HG03196 (cell line): ENCODE data around the gene TMEM132D.

Experiments used
- ATAC-seq: cut with Tn5 transposase; IDR thresholded peaks from one replicate; pipeline ENCODE4 v1.9.1; 2021; ENCODE audit not compliant: unreplicated experiment

TMEM132D gene

GRCh38 chr12:129296671-129297070 is 607.2 kb downstream of the TMEM132D start:
- no peak for ATAC-seq

- no peak for ATAC-seq
Observed at GRCh38 chr12:129294868-129295267, 609.0 kb downstream of the TMEM132D start.

- ATAC-seq: no peak
Observed at GRCh38 chr12:129279771-129280170, 624.1 kb downstream of the TMEM132D start.

DNA sequence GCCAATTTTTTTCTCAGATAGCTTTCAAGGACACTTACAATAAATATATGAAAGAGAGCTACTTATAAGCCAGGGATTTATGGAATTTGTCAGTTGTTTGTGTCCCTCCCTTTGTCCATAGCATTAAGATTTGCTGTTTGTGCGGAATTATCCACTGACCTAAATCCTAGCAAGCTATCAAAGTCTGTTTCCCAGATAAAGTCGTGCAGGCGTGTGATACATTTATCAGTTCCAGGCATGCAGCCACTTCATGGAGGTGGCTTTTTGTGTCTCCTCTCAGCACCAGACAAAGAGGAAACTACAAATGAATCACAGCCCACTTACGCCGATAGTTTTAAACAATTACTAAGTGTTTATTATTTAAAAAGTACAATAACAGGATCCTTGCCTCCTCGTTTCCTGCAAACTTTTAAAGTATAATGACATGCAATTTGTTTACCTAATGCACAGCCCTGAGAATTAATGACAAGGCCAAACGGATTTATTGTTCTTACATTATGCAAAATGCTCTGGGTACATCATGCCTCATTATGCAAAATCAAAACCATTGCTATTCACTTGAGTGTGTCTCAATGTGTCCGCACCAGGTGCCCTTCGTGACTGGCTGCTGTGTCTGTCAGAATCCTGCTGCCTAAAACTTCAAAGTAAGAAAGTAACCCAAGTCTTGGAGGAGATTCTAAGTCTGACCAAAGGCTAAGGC is 627.3 kb downstream of the TMEM132D start:
- ATAC-seq: no peak

- no peak for ATAC-seq
Observed at GRCh38 chr12:129269756-129270495, 633.9 kb downstream of the TMEM132D start.

DNA sequence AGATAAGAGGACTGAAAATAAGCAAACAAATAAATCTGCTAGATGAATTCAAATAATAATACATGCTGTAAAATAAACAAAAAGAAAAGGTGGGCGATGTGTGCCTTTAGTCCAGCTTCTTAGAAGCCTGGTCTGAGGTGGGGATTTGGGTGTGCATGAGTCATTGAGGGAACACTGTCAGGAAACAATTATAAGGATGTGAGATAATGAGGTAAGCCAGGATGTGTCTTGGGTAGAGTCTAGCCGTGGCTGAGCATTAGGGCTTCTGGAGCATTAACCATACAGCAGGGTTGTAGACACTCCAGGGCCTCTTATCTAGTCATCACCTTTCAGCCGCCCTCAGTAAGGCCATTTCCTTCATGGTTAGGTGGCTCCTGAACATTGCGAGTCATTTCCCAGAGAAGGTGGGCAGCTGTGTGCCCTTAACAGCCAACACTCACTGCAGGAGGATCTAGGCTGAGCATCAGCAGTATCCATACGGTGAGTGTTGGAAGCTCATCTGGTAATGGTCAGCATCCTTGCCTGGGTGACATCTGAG is 645.0 kb downstream of the TMEM132D start:
- ATAC-seq: no peak

DNA sequence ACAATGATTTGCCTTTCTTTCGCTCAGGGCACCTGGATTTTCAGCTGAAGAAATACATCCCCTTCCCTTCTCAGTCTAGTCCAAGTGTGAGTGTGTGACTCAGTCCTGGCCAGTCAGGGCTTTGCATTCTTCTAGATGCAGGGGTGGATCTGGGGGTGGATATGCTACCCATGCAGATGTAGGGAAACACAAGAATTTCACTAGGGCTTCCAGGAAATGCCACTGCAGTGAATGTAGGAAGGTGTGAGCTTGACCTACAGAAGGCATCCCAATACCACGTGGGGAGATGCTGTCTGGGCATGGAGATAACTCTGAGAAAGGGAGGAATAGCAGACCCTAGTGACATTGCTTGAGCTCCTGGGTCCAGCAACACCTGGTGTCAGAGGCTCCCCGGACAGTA is 646.3 kb downstream of the TMEM132D start:
- no peak for ATAC-seq

DNA sequence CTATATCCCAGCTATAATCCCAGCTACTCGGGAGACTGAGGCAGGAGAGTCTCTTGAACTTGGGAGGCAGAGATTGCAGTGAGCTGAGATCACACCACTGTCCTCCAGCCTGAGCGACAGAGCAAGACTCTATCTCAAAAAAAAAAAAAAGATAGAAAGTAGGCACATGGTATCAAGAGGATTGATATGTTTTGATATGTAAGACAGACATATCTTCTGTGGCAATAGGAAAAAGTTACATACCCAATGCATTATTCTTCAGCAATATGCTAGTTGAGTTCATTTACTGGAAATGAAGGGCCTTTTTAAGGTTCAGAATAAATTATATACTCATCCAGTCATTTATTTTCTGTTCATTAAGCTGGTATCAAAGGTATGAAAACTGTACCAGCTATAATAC is 657.2 kb downstream of the TMEM132D start:
- ATAC-seq: no peak

GRCh38 chr12:129245769-129246168 is 658.1 kb downstream of the TMEM132D start:
- ATAC-seq: no peak

DNA sequence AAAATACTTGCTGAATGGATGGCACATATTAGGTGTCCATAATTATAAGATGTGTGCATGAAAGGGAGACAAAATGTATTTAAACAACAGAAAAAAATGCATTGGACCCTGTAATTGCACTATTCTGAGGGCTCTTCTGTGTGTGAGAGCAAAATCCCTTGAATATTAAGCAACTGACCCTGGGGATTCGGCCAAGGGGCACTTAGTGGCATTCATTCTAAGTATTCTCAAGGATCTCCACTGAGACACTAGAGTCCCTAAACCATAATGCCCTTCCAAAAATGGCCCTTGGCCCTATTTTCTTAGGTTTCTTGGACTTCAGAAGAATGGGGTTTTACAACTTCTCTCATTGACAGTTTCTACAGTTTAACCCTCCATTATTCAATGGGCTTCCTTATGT is 662.0 kb downstream of the TMEM132D start:
- ATAC-seq: no peak

- no peak for ATAC-seq
Observed at GRCh38 chr12:129237881-129238280, 665.9 kb downstream of the TMEM132D start.

DNA sequence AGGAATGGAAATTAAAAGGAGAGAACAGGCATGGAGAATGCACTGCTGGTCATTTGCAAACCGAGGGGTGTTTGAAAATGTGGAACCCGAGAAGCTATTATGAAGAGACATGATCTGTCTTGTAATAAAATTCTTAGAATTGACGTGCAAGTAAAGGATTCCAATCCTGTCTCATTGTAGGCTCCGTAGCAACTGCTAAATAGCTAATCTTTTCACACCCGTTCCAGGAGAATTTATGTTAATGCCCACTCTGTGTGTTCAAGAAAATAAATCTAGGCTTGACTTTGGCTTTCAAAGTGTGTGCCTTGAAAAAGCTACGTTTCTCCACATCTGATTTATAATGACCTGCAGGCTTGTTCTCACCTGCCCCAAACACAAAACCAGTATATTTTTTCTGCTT is 669.6 kb downstream of the TMEM132D start:
- ATAC-seq: no peak

GRCh38 chr12:129231491-129231890 is 672.3 kb downstream of the TMEM132D start:
- no peak for ATAC-seq

DNA sequence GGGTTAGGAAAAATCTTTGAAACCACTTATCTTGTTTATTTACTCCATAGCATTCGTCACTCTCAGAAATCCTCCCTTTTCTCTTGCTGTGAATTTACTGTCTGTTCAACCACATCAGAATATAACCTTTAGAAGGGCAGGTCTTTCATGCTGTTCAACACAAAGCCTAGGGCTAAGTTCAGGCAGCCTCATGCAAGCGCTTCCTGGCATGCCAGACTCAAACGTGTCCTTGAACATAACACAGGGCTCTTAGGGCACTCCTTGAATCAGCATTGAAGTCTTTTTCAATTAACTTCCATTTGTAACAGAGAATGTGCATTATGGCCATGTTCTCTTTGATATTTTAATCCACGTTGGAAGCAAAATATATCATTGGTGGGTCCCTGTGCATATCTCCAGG is 672.8 kb downstream of the TMEM132D start:
- no peak for ATAC-seq

- ATAC-seq: no peak
Observed at GRCh38 chr12:129226851-129227250, 677.0 kb downstream of the TMEM132D start.

GRCh38 chr12:129226005-129226404 is 677.8 kb downstream of the TMEM132D start:
- ATAC-seq: no peak

DNA sequence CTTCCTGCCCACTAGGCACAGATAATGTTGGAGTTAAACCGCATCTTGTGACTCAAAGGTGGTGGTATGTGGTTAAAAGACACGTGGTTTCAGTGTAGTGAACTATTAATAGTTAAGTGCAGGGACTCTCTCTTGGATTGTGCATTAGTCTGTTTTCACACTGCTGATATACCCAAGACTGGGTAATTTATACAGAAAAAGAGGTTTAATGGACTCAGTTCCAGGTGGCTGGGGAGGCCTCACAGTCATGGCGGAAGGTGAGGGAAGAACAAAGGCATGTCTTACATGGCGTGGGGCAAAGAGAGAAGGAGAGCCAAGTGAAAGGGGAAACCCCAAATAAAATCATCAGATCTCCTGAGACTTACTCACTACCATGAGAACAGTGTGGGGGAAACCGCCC is 688.3 kb downstream of the TMEM132D start:
- ATAC-seq: no peak

DNA sequence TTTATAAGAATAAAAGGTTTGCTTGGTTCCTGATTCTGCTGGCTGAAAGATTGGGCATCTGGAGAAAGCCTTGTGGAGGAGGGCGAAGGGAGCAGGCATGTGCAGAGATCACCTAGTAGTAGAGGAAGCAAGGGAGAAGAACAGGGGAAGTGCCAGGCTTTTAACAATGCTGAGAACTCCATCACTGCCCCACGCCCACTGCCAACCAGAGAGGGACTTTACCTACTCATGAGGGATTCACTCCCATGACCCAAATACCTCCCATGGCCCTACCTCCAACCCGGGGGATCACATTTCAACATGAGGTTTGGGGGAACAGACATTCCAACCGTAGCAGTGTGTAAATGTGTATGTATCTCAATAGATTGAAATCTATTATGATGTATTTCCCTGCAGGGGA is 690.3 kb downstream of the TMEM132D start:
- ATAC-seq: no peak

GRCh38 chr12:129211862-129212630 is 691.8 kb downstream of the TMEM132D start:
- no peak for ATAC-seq

DNA sequence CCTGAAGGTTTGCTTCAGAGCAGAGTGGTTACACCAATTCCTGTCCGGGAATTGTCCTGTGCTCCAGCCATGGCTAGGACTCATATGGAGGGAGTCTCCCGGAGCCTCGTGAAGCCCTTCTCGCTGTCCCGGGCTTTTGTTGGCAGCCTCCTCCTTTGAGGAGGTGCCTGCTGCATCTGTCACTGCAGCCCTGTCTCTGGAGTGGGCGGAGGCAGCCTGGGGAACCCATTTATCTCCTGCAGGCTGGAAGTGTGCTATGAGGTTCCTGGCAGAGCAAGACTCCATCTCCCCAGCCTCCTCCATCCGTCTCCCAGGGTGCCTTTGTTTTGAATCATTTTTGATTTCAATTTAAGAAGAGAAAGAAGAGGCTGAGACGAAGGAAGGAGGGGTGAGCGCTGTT is 695.3 kb downstream of the TMEM132D start:
- ATAC-seq: no peak

- no peak for ATAC-seq
Observed at GRCh38 chr12:129207084-129207483, 696.7 kb downstream of the TMEM132D start.

DNA sequence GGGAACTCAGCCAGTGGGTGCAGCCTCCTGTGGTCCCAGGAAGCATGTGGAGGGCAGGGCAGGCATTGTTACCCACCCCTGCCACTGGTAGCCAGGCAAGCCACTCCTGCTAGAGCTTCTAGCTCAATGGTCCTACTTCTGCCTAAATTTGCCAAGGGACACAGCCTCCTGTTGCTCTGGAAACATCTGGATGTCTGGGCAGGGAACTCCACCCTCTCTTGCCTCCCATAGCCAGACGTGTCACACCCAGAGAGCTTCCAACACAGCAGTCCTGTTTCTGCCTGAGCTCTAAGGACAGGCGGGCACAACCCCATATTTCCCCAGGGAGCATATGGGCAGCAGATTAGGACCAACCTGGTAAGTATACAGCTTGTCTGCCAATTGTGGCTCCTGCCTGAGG is 700.4 kb downstream of the TMEM132D start:
- ATAC-seq: no peak
